IMR-90 (cell line): ENCODE data around the gene RAPGEF2.

Experiments used
- CEBPB ChIP-seq: IDR thresholded peaks from 2 replicates; pipeline ENCODE4 v1.6.1; 2012; ENCODE audit warnings: low read depth, low read length, improper control_type of control experiment
- MAFK ChIP-seq: IDR thresholded peaks from 2 replicates; pipeline ENCODE4 v1.6.1; 2012; ENCODE audit warnings: low read depth, low read length, improper control_type of control experiment
- NFE2L2 ChIP-seq: fragments of 150-350 bp; IDR thresholded peaks from 2 replicates; pipeline ENCODE4 v1.6.1; 2016; ENCODE audit warnings: low read depth, mild to moderate bottlenecking, low read length
- POLR2A ChIP-seq: IDR thresholded peaks from 2 replicates; pipeline ENCODE4 v1.6.1; 2012; ENCODE audit warnings: mild to moderate bottlenecking, low read depth, low read length
- RAD21 ChIP-seq: IDR thresholded peaks from 2 replicates; pipeline ENCODE4 v1.6.1; 2012; ENCODE audit warnings: low read length, improper control_type of control experiment
- RFX5 ChIP-seq: IDR thresholded peaks from 2 replicates; pipeline ENCODE4 v1.8.0; 2012; ENCODE audit warnings: low read depth, mild to moderate bottlenecking, low read length, moderate library complexity
- SMC3 ChIP-seq: fragments of 150-350 bp; IDR thresholded peaks from 2 replicates; pipeline ENCODE4 v1.6.1; 2016; ENCODE audit warnings: low read depth, mild to moderate bottlenecking, antibody characterized with exemption, low read length, moderate library complexity
- TF ChIP-seq, protein P1 (sequence below): conservative IDR thresholded peaks from 2 replicates; pipeline ENCODE4 v1.5.1; 2012; ENCODE audit warnings: mild to moderate bottlenecking, low read depth, low read length, improper control_type of control experiment
- TF ChIP-seq, protein P2 (sequence below): fragments of 150-350 bp; IDR thresholded peaks from 2 replicates; pipeline ENCODE4 v1.6.1; 2016; ENCODE audit warnings: low read depth, mild to moderate bottlenecking, low read length, moderate library complexity, borderline replicate concordance

DNA sequence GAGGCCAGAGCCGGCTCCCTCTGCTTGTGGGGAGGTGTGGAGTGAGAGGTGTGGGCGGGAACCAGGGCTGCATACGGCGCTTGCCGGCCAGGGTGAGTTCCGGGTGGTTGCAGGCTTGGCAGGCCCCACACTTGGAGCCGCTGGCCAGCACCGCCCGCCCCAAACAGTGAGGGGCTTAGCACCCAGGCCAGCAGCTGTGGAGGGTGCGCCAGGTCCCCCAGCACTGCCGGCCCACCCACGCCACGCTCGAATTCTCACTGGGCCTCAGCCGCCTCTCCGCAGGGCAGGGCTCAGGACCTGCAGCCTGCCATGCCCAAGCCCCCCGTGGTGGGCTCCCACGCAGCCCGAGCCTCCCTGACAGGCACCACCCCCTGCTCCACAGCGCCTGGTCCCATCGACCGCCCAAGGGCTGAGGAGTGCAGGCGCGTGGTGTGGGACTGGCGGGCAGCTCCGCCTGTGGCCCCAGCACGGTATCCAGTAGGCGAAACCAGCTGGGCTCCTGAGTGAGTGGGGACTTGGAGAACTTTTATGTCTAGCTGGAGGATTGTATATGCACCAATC lies 275.3 kb downstream of the RAPGEF2 start:
- TF ChIP-seq, protein P1, sequence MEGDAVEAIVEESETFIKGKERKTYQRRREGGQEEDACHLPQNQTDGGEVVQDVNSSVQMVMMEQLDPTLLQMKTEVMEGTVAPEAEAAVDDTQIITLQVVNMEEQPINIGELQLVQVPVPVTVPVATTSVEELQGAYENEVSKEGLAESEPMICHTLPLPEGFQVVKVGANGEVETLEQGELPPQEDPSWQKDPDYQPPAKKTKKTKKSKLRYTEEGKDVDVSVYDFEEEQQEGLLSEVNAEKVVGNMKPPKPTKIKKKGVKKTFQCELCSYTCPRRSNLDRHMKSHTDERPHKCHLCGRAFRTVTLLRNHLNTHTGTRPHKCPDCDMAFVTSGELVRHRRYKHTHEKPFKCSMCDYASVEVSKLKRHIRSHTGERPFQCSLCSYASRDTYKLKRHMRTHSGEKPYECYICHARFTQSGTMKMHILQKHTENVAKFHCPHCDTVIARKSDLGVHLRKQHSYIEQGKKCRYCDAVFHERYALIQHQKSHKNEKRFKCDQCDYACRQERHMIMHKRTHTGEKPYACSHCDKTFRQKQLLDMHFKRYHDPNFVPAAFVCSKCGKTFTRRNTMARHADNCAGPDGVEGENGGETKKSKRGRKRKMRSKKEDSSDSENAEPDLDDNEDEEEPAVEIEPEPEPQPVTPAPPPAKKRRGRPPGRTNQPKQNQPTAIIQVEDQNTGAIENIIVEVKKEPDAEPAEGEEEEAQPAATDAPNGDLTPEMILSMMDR = no peak
- no peak for TF ChIP-seq NFE2L2
- TF ChIP-seq RFX5 = no peak
- no peak for TF ChIP-seq POLR2A
- TF ChIP-seq SMC3 = no peak
- TF ChIP-seq RAD21 = no peak
- TF ChIP-seq, protein P2, sequence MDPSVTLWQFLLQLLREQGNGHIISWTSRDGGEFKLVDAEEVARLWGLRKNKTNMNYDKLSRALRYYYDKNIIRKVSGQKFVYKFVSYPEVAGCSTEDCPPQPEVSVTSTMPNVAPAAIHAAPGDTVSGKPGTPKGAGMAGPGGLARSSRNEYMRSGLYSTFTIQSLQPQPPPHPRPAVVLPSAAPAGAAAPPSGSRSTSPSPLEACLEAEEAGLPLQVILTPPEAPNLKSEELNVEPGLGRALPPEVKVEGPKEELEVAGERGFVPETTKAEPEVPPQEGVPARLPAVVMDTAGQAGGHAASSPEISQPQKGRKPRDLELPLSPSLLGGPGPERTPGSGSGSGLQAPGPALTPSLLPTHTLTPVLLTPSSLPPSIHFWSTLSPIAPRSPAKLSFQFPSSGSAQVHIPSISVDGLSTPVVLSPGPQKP = no peak
- TF ChIP-seq CEBPB = no peak
- no peak for TF ChIP-seq MAFK
